ENCODE measurements around the gene FAM161B. TPM values are rescaled to one million over a fixed set of nuclear protein-coding genes. Genes with fewer than 3 reads are reported as not detected.

Gene FAM161B
- total and polyA plus RNA-seq, 2 of the 13 experiments (the other 11 are each of a cell fraction or from before 2014, with no cell fraction given): 1.6 to 2.0 TPM

DNA sequence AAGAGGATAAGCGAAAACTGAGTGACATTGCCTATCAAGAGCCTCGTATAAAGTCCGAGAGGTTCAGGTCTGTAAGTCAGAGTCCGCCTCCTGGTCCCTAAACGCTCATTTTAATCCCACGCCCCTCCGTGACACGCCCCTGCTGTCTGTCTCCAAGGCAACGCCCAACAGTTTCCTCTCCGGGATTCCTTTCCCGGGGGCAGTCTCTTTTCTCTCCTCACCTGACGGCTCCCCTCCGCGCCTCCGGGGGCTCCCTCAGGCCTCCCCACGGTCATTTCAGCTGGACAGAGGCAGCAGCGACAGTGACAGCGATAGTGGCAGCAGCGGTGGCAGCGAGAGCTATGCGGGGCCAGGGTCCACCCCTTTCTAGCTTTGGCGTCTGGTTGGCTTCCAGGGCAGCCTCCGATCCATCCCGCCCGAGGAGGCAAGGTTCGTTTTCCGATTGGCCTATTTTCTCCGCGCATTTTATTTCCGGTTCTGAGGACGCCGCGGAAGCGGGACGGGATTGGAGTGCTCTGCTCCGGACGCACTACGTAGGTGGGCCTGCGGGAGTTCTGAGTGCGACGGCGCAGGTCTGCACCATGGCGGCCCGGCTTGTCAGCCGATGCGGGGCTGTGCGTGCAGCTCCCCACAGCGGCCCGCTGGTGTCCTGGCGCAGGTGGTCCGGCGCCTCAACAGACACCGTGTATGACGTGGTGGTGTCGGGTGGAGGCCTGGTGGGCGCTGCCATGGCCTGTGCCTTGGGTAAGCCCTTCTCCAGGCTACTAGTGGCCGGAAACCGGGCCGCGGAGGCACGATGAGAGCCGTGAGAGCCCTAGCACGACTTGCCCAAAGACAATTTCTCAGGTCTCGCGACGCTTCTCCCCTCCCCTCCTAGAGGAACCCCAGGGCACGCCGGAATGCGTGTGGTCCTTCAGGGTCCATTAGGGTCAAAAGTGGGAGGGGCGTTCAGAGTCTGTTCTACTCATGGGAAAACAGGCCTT lies at the start of gene FAM161B, which contains the start of gene COQ6 (continued):
- TF ChIP-seq KIAA2018 (CRISPR knock-in tag; IDR thresholded peaks at IDR 0.05; ENCODE audit: borderline replicate concordance) (no peak), ZFP62 (CRISPR knock-in tag; IDR thresholded peaks at IDR 0.05) (no peak), RFXANK (CRISPR knock-in tag; IDR thresholded peaks at IDR 0.05) (no peak), ZNF747 (CRISPR knock-in tag; IDR thresholded peaks at IDR 0.05; ENCODE audit: borderline replicate concordance) (peak; percentile 83), BRF2 (CRISPR knock-in tag; IDR thresholded peaks at IDR 0.05) (peak; percentile 84; the same call in 1 of the 2 replicates), ZNF557 (CRISPR knock-in tag; IDR thresholded peaks at IDR 0.05) (no peak), ZBTB21 (CRISPR knock-in tag; IDR thresholded peaks at IDR 0.05) (peak; percentile 15; the same call in 1 of the 2 replicates), ZBTB3 (CRISPR knock-in tag; IDR thresholded peaks at IDR 0.05; ENCODE audit: borderline replicate concordance, low read depth) (no peak), AGO2 (optimal IDR thresholded peaks at IDR 0.05; ENCODE audit: low read depth, low read length) (peak; percentile 92), MIER2 (CRISPR knock-in tag; IDR thresholded peaks at IDR 0.05) (0 out of 2 replicates have a peak, but pooled peaks have one; percentile 7), ERF (CRISPR knock-in tag; IDR thresholded peaks at IDR 0.05) (peak; percentile 72), ATF1 (CRISPR knock-in tag; IDR thresholded peaks at IDR 0.05) (peak; percentile 78), DR1 (CRISPR knock-in tag; IDR thresholded peaks at IDR 0.05) (peak; percentile 79), ZNF484 (CRISPR knock-in tag; IDR thresholded peaks at IDR 0.05; ENCODE audit: borderline replicate concordance, low read depth) (no peak), ZIK1 (CRISPR knock-in tag; IDR thresholded peaks at IDR 0.05; ENCODE audit: borderline replicate concordance, low read depth) (no peak), HES4 (CRISPR knock-in tag; IDR thresholded peaks at IDR 0.05; ENCODE audit: borderline replicate concordance) (no peak; the same call in 1 of the 2 replicates), ZNF768 (CRISPR knock-in tag; IDR thresholded peaks at IDR 0.05) (peak; percentile 73; the same call in 1 of the 2 replicates), ZNF383 (CRISPR knock-in tag; IDR thresholded peaks at IDR 0.05; ENCODE audit: borderline replicate concordance) (no peak)

All from HepG2 (cell line).